Skeletal muscle tissue (tissue), 4 donors: ENCODE data around the gene DALRD3. TPM values are rescaled to one million over a fixed set of nuclear protein-coding genes. Genes with fewer than 3 reads are reported as not detected.
"Not testable (repeated sequence)": the region's sequence is repeated elsewhere in the genome, so short reads cannot be mapped to it uniquely, and the experiment has no call there.

Experiments used
- H3K27ac ChIP-seq: one replicate; pipeline ENCODE4 v1.7.0; 2013; ENCODE audit warnings: mild to moderate bottlenecking, low read depth, low read length, inconsistent platforms
- H3K27me3 ChIP-seq, 3 donors: one replicate each; pipeline ENCODE4 v1.7.0; 2013; ENCODE audit warnings: low read length in 3 of 3; ENCODE audit not compliant: control insufficient read depth in 3 of 3, insufficient read depth in 3 of 3
- H3K36me3 ChIP-seq, 3 donors: one replicate each; pipeline ENCODE4 v1.7.0; 2013; ENCODE audit warnings: low read length in 3 of 3; ENCODE audit not compliant: control insufficient read depth in 3 of 3, insufficient read depth in 3 of 3
- H3K4me1 ChIP-seq, 3 donors: one replicate each; pipeline ENCODE4 v1.7.0; 2013; ENCODE audit warnings: low read length in 3 of 3, mild to moderate bottlenecking in 3 of 3; ENCODE audit not compliant: control insufficient read depth in 3 of 3, insufficient read depth in 3 of 3
- H3K4me3 ChIP-seq, 3 donors: one replicate each; pipeline ENCODE4 v1.7.0; 2013; ENCODE audit warnings: low read length in 3 of 3
- H3K9ac ChIP-seq, 3 donors: one replicate each; pipeline ENCODE4 v1.7.0; 2013; ENCODE audit warnings: low read length in 3 of 3, mild to moderate bottlenecking in 3 of 3, moderate library complexity in 2 of 3, low read depth in 1 of 3
- H3K9me3 ChIP-seq, 3 donors: one replicate each; pipeline ENCODE4 v1.7.0; 2013; ENCODE audit warnings: low read length in 3 of 3; ENCODE audit not compliant: control insufficient read depth in 3 of 3
- total RNA-seq: library from RNA; depleted of rRNA; stranded (reverse); fragments of >200 nt; gene quantifications from one replicate; pipeline ENCODE4 v1.2.3, GENCODE V29; 2014
- donor health status: Osteomylitis.

Gene DALRD3
- total RNA-seq, 1 donor from 2014 or later, result 27.7 TPM

DNA sequence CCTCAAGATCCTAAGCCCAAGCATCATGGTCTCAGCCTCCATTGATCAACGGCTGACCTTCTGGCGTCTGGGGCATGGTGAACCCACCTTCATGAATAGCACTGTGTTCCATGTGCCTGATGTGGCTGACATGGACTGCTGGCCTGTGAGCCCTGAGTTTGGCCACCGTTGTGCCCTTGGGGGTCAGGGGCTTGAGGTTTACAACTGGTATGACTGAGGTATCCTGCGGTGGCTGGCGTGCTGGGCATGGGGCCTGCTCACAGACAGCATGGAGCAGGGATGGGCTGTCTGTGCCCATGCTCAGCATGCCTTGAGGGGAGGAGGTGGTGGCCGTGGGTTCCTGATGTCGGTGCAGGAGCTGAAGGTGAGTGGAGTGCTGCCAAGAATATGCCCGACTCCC lies 3.3 kb downstream of the DALRD3 start:
- H3K9me3 ChIP-seq, result no peaks in the 10 kb centered on the region
- H3K27ac ChIP-seq, result no peak overlapping the region
- no peak overlapping the region for H3K4me3 ChIP-seq
- H3K27me3 ChIP-seq, result no peaks in the 10 kb centered on the region
- peaks cover 41 to 54% (median 54%) of the 10 kb centered on the region in 3 donors for H3K4me1 ChIP-seq
- peaks cover 36 to 42% (median 39%) of the 10 kb centered on the region in 3 donors for H3K36me3 ChIP-seq
- no peak overlapping the region for H3K9ac ChIP-seq

GRCh38 chr3:49013738-49014660 lies 4.4 kb downstream of the DALRD3 start:
- H3K4me1 ChIP-seq, result peaks cover 36 to 48% (median 47%) of the 10 kb centered on the region in 3 donors
- no peaks in the 10 kb centered on the region for H3K27me3 ChIP-seq
- H3K36me3 ChIP-seq, result peaks cover 38 to 42% (median 39%) of the 10 kb centered on the region in 3 donors
- H3K9me3 ChIP-seq, result no peaks in the 10 kb centered on the region
- H3K27ac ChIP-seq, result peak overlapping the region; percentile 82
- H3K9ac ChIP-seq, result peak overlapping the region in 2 of 3 donors; percentile 57 to 73
- no peak overlapping the region for H3K4me3 ChIP-seq

DNA sequence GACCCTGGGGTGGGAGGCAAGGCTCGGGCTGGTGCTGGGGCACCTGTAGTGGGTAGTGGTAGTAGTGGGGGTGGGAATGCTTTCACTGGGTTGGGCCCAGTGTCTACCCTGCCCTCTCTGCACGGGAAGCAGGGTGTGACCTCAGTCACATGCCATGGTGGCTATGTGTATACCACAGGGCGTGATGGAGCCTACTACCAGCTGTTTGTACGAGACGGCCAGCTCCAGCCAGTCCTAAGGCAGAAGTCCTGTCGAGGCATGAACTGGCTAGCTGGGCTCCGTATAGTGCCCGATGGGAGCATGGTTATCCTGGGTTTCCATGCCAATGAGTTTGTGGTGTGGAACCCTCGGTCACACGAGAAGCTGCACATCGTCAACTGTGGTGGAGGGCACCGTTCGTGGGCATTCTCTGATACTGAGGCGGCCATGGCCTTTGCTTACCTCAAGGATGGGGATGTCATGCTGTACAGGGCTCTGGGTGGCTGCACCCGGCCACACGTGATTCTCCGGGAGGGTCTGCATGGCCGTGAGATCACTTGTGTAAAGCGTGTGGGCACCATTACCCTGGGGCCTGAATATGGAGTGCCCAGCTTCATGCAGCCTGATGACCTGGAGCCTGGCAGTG lies 5.2 kb downstream of the DALRD3 start:
- Histone ChIP-seq H3K9me3 (no peaks in the 10 kb centered on the region), H3K27me3 (no peaks in the 10 kb centered on the region), H3K27ac (peak overlapping the region; percentile 82), H3K4me3 (peak overlapping the region in 2 of 3 donors; percentile 34 to 41), H3K9ac (peak overlapping the region in 2 of 3 donors; percentile 57 to 73), H3K4me1 (peaks cover 39 to 51% (median 45%) of the 10 kb centered on the region in 3 donors), H3K36me3 (peaks cover 38 to 42% (median 39%) of the 10 kb centered on the region in 3 donors)

- peak overlapping the region; percentile 82 for H3K27ac ChIP-seq
- peak overlapping the region in 2 of 3 donors; percentile 51 to 73 for H3K9ac ChIP-seq
- no peaks in the 10 kb centered on the region for H3K9me3 ChIP-seq
- peaks cover 39 to 42% (median 39%) of the 10 kb centered on the region in 3 donors for H3K36me3 ChIP-seq
- H3K4me3 ChIP-seq, result peak overlapping the region; percentile 1 to 41 (median 15)
- peaks cover 38 to 50% (median 45%) of the 10 kb centered on the region in 3 donors for H3K4me1 ChIP-seq
- no peaks in the 10 kb centered on the region for H3K27me3 ChIP-seq
Measured at GRCh38 chr3:49012441-49013017, 5.9 kb downstream of the DALRD3 start.

GRCh38 chr3:49009396-49009795 lies 9.0 kb downstream of the DALRD3 start:
- Histone ChIP-seq H3K27ac (no peak overlapping the region), H3K4me3 (no peak overlapping the region), H3K4me1 (peaks cover 42 to 59% (median 48%) of the 10 kb centered on the region in 3 donors)

GRCh38 chr3:49008627-49009026 lies 9.8 kb downstream of the DALRD3 start:
- not testable (repeated sequence) for H3K9me3 ChIP-seq, H3K27me3 ChIP-seq
- H3K4me3 ChIP-seq, result peak overlapping the region in 1 of 3 donors; percentile 66
- peaks cover 11 to 14% (median 13%) of the 10 kb centered on the region in 3 donors for H3K36me3 ChIP-seq
- H3K27ac ChIP-seq, result peak overlapping the region; percentile 98
- H3K9ac ChIP-seq, result peak overlapping the region; percentile 66 to 96 (median 92)
- peaks cover 35 to 51% (median 40%) of the 10 kb centered on the region in 3 donors for H3K4me1 ChIP-seq

More at GRCh38 chr3:49009396-49009795, 9.0 kb downstream of the DALRD3 start:
- H3K9me3 ChIP-seq, result no peaks in the 10 kb centered on the region
- no peaks in the 10 kb centered on the region for H3K27me3 ChIP-seq
- H3K9ac ChIP-seq, result peak overlapping the region in 1 of 3 donors; percentile 20
- peaks cover 16 to 18% (median 17%) of the 10 kb centered on the region in 3 donors for H3K36me3 ChIP-seq

GRCh38 chr3:49007771-49008528 lies 10.4 kb downstream of the DALRD3 start:
- H3K27ac ChIP-seq, result peak overlapping the region; percentile 98
- H3K4me1 ChIP-seq, result peaks cover 28 to 44% (median 34%) of the 10 kb centered on the region in 3 donors
- no peaks in the 10 kb centered on the region for H3K9me3 ChIP-seq
- peaks cover 9 to 12% (median 10%) of the 10 kb centered on the region in 3 donors for H3K36me3 ChIP-seq
- H3K9ac ChIP-seq, result peak overlapping the region; percentile 87 to 96 (median 92)
- H3K4me3 ChIP-seq, result peak overlapping the region; percentile 89 to 97 (median 95)
- H3K27me3 ChIP-seq, result no peaks in the 10 kb centered on the region

GRCh38 chr3:49007068-49007770 lies 11.2 kb downstream of the DALRD3 start, which contains the start of gene WDR6:
Gene WDR6, plus strand, starts transcription at chr3:49007391. Its CDS starts 41 bp downstream, at chr3:49007432.
- H3K27ac ChIP-seq, result peak within 1 kb of the TSS; percentile 98
- peaks cover 21 to 37% (median 26%) of the 10 kb centered on the region in 3 donors for H3K4me1 ChIP-seq
- H3K4me3 ChIP-seq, result peak within 1 kb of the TSS; percentile 89 to 97 (median 95)
- no peaks in the 10 kb centered on the region for H3K9me3 ChIP-seq
- no peaks in the 10 kb centered on the region for H3K27me3 ChIP-seq
- peaks cover 5 to 8% (median 6%) of the 10 kb centered on the region in 3 donors for H3K36me3 ChIP-seq
- H3K9ac ChIP-seq, result peak within 1 kb of the TSS; percentile 92 to 96 (median 93)
